ENCODE results near the gene COL8A1. TPM values are rescaled to one million over a fixed set of nuclear protein-coding genes. Genes with fewer than 3 reads are reported as not detected.

COL8A1 gene
- total and polyA plus RNA-seq, 4 experiments from 2014 or later: not detected

- H3K36me3 Mint-ChIP-seq: no peaks in the 10 kb centered on the region
- H3K4me1 Mint-ChIP-seq: no peaks in the 10 kb centered on the region
- no peak for DNase-seq
- Histone ChIP-seq H3K4me3 (ENCODE audit: low read length in 2 of 2) (no peak overlapping the region), H3K27ac (ENCODE audit: low read depth, low read length) (no peak overlapping the region), H3K36me3 (ENCODE audit: insufficient read depth, low read length) (no peaks in the 10 kb centered on the region), H3K27me3 (ENCODE audit: insufficient read depth, low read length) (no peaks in the 10 kb centered on the region), H3K4me1 (ENCODE audit: insufficient read depth, low read length) (no peaks in the 10 kb centered on the region), H3K9me3 (ENCODE audit: control insufficient read depth in 1 of 2, low read length in 2 of 2) (no peaks in the 10 kb centered on the region)
- CTCF ChIA-PET (ENCODE audit: partially characterized antibody): interaction anchor here (1.2 kb wide), 1 partner anchor 12 kb away, joined by 3 read pairs; no protein-coding TSS in a partner anchor
- peaks cover 0 to 2% (median 0%) of the 10 kb centered on the region in 8 donors for H3K9me3 Mint-ChIP-seq
- H3K27ac Mint-ChIP-seq: no peak overlapping the region
- intact Hi-C loops (cut with micrococcal nuclease): no loop called here
- H3K4me3 Mint-ChIP-seq: no peak overlapping the region
- H3K27me3 Mint-ChIP-seq: peaks cover 0 to 3% of the 10 kb centered on the region in 2 donors
- POLR2A ChIA-PET (ENCODE audit: partially characterized antibody): no interaction called here
These were observed 35.8 kb downstream of the COL8A1 start for GRCh38 chr3:99674086-99674789.

GRCh38 chr3:99678023-99678422 lies 39.6 kb downstream of the COL8A1 start:
- Mint-ChIP-seq H3K27me3 (peaks cover 0 to 3% of the 10 kb centered on the region in 2 donors), H3K4me1 (no peaks in the 10 kb centered on the region), H3K27ac (no peak overlapping the region), H3K36me3 (no peaks in the 10 kb centered on the region), H3K4me3 (no peak overlapping the region), H3K9me3 (peaks cover 0 to 2% (median 0%) of the 10 kb centered on the region in 8 donors)
- no peaks in the 10 kb centered on the region for H3K4me1 ChIP-seq (ENCODE audit: insufficient read depth, low read length)
- intact Hi-C loops (cut with micrococcal nuclease): no loop called here
- H3K36me3 ChIP-seq (ENCODE audit: insufficient read depth, low read length): no peaks in the 10 kb centered on the region
- H3K9me3 ChIP-seq (ENCODE audit: control insufficient read depth in 1 of 2, low read length in 2 of 2): no peaks in the 10 kb centered on the region
- ChIA-PET CTCF (ENCODE audit: partially characterized antibody) (no interaction called here), POLR2A (ENCODE audit: partially characterized antibody) (no interaction called here)
- H3K27me3 ChIP-seq (ENCODE audit: insufficient read depth, low read length): no peaks in the 10 kb centered on the region
- H3K27ac ChIP-seq (ENCODE audit: low read depth, low read length): no peak overlapping the region
- DNase-seq: no peak
- H3K4me3 ChIP-seq (ENCODE audit: low read length in 2 of 2): no peak overlapping the region

GRCh38 chr3:99678896-99679295 lies 40.5 kb downstream of the COL8A1 start:
- ChIA-PET CTCF (ENCODE audit: partially characterized antibody) (no interaction called here), POLR2A (ENCODE audit: partially characterized antibody) (no interaction called here)
- H3K27ac ChIP-seq (ENCODE audit: low read depth, low read length): no peak overlapping the region
- H3K9me3 Mint-ChIP-seq: peaks cover 0 to 2% (median 0%) of the 10 kb centered on the region in 8 donors
- no peaks in the 10 kb centered on the region for H3K9me3 ChIP-seq (ENCODE audit: control insufficient read depth in 1 of 2, low read length in 2 of 2)
- H3K36me3 ChIP-seq (ENCODE audit: insufficient read depth, low read length): no peaks in the 10 kb centered on the region
- peaks cover 0 to 3% of the 10 kb centered on the region in 2 donors for H3K27me3 Mint-ChIP-seq
- no peaks in the 10 kb centered on the region for H3K27me3 ChIP-seq (ENCODE audit: insufficient read depth, low read length)
- intact Hi-C loops (cut with micrococcal nuclease): no loop called here
- no peaks in the 10 kb centered on the region for H3K4me1 Mint-ChIP-seq
- H3K4me1 ChIP-seq (ENCODE audit: insufficient read depth, low read length): no peaks in the 10 kb centered on the region
- H3K4me3 Mint-ChIP-seq: no peak overlapping the region
- H3K4me3 ChIP-seq (ENCODE audit: low read length in 2 of 2): no peak overlapping the region
- no peak for DNase-seq
- H3K36me3 Mint-ChIP-seq: no peaks in the 10 kb centered on the region
- H3K27ac Mint-ChIP-seq: no peak overlapping the region

GRCh38 chr3:99681512-99681911 lies 43.1 kb downstream of the COL8A1 start:
- peaks cover 0 to 3% of the 10 kb centered on the region in 2 donors for H3K27me3 Mint-ChIP-seq
- ChIA-PET POLR2A (ENCODE audit: partially characterized antibody) (no interaction called here), CTCF (ENCODE audit: partially characterized antibody) (no interaction called here)
- no peaks in the 10 kb centered on the region for H3K4me1 Mint-ChIP-seq
- H3K9me3 ChIP-seq (ENCODE audit: control insufficient read depth in 1 of 2, low read length in 2 of 2): no peaks in the 10 kb centered on the region
- no peak overlapping the region for H3K27ac ChIP-seq (ENCODE audit: low read depth, low read length)
- no peaks in the 10 kb centered on the region for H3K4me1 ChIP-seq (ENCODE audit: insufficient read depth, low read length)
- H3K27ac Mint-ChIP-seq: no peak overlapping the region
- no peaks in the 10 kb centered on the region for H3K36me3 Mint-ChIP-seq
- H3K4me3 ChIP-seq (ENCODE audit: low read length in 2 of 2): no peak overlapping the region
- H3K9me3 Mint-ChIP-seq: peaks cover 0 to 2% (median 0%) of the 10 kb centered on the region in 8 donors
- H3K4me3 Mint-ChIP-seq: no peak overlapping the region
- no peak for DNase-seq
- no peaks in the 10 kb centered on the region for H3K36me3 ChIP-seq (ENCODE audit: insufficient read depth, low read length)
- no peaks in the 10 kb centered on the region for H3K27me3 ChIP-seq (ENCODE audit: insufficient read depth, low read length)
- intact Hi-C loops (cut with micrococcal nuclease): no loop called here

GRCh38 chr3:99681976-99682375 lies 43.6 kb downstream of the COL8A1 start:
- no peaks in the 10 kb centered on the region for H3K4me1 Mint-ChIP-seq
- POLR2A ChIA-PET (ENCODE audit: partially characterized antibody): no interaction called here
- H3K4me3 Mint-ChIP-seq: no peak overlapping the region
- CTCF ChIA-PET (ENCODE audit: partially characterized antibody): no interaction called here
- no peaks in the 10 kb centered on the region for H3K36me3 Mint-ChIP-seq
- intact Hi-C loops (cut with micrococcal nuclease): no loop called here
- no peak overlapping the region for H3K27ac Mint-ChIP-seq
- Histone ChIP-seq H3K27me3 (ENCODE audit: insufficient read depth, low read length) (no peaks in the 10 kb centered on the region), H3K27ac (ENCODE audit: low read depth, low read length) (no peak overlapping the region), H3K4me3 (ENCODE audit: low read length in 2 of 2) (no peak overlapping the region), H3K9me3 (ENCODE audit: control insufficient read depth in 1 of 2, low read length in 2 of 2) (no peaks in the 10 kb centered on the region), H3K36me3 (ENCODE audit: insufficient read depth, low read length) (no peaks in the 10 kb centered on the region), H3K4me1 (ENCODE audit: insufficient read depth, low read length) (no peaks in the 10 kb centered on the region)
- peaks cover 0 to 2% of the 10 kb centered on the region in 2 donors for H3K27me3 Mint-ChIP-seq
- DNase-seq: no peak
- H3K9me3 Mint-ChIP-seq: peaks cover 0 to 2% (median 0%) of the 10 kb centered on the region in 8 donors

- intact Hi-C loops (cut with micrococcal nuclease): no loop called here
- Histone ChIP-seq H3K4me1 (ENCODE audit: insufficient read depth, low read length) (no peaks in the 10 kb centered on the region), H3K27ac (ENCODE audit: low read depth, low read length) (no peak overlapping the region), H3K27me3 (ENCODE audit: insufficient read depth, low read length) (no peaks in the 10 kb centered on the region), H3K9me3 (ENCODE audit: control insufficient read depth in 1 of 2, low read length in 2 of 2) (no peaks in the 10 kb centered on the region), H3K36me3 (ENCODE audit: insufficient read depth, low read length) (no peaks in the 10 kb centered on the region), H3K4me3 (ENCODE audit: low read length in 2 of 2) (no peak overlapping the region)
- H3K4me3 Mint-ChIP-seq: no peak overlapping the region
- CTCF ChIA-PET (ENCODE audit: partially characterized antibody): no interaction called here
- POLR2A ChIA-PET (ENCODE audit: partially characterized antibody): no interaction called here
- H3K27me3 Mint-ChIP-seq: peaks cover 2 to 5% of the 10 kb centered on the region in 2 donors
- H3K9me3 Mint-ChIP-seq: peaks cover 0 to 1% (median 0%) of the 10 kb centered on the region in 8 donors
- no peaks in the 10 kb centered on the region for H3K4me1 Mint-ChIP-seq
- H3K27ac Mint-ChIP-seq: no peak overlapping the region
- DNase-seq: no peak
- no peaks in the 10 kb centered on the region for H3K36me3 Mint-ChIP-seq
These were observed 45.1 kb downstream of the COL8A1 start for GRCh38 chr3:99683465-99683864.

GRCh38 chr3:99683876-99684275 lies 45.5 kb downstream of the COL8A1 start:
- H3K4me3 Mint-ChIP-seq: no peak overlapping the region
- POLR2A ChIA-PET (ENCODE audit: partially characterized antibody): no interaction called here
- H3K27ac ChIP-seq (ENCODE audit: low read depth, low read length): no peak overlapping the region
- H3K4me1 ChIP-seq (ENCODE audit: insufficient read depth, low read length): no peaks in the 10 kb centered on the region
- no peaks in the 10 kb centered on the region for H3K9me3 Mint-ChIP-seq
- intact Hi-C loops (cut with micrococcal nuclease): no loop called here
- H3K4me3 ChIP-seq (ENCODE audit: low read length in 2 of 2): no peak overlapping the region
- no peaks in the 10 kb centered on the region for H3K36me3 ChIP-seq (ENCODE audit: insufficient read depth, low read length)
- no peaks in the 10 kb centered on the region for H3K36me3 Mint-ChIP-seq
- peaks cover 2 to 8% of the 10 kb centered on the region in 2 donors for H3K27me3 Mint-ChIP-seq
- CTCF ChIA-PET (ENCODE audit: partially characterized antibody): no interaction called here
- H3K27me3 ChIP-seq (ENCODE audit: insufficient read depth, low read length): no peaks in the 10 kb centered on the region
- H3K9me3 ChIP-seq (ENCODE audit: control insufficient read depth in 1 of 2, low read length in 2 of 2): no peaks in the 10 kb centered on the region
- H3K4me1 Mint-ChIP-seq: no peaks in the 10 kb centered on the region
- DNase-seq: no peak
- no peak overlapping the region for H3K27ac Mint-ChIP-seq

Data from CD4-positive, alpha-beta memory T cell (primary cell).